CD14-positive monocyte (primary cell): ENCODE results near the gene ZYG11A. TPM values are rescaled to one million over a fixed set of nuclear protein-coding genes. Genes with fewer than 3 reads are reported as not detected.

Source experiments
- DNase-seq, 3 donors: peaks; one replicate each; pipeline ENCODE4 v3.0.0-alpha.2; 2011 to 2022
- H2AFZ ChIP-seq: 2 replicates; pipeline ENCODE4 v1.6.0; 2012; ENCODE audit warnings: mild to moderate bottlenecking, low read depth, low read length, inconsistent platforms; ENCODE audit not compliant: insufficient read depth, poor library complexity, severe bottlenecking
- H3K27ac ChIP-seq, 2 donors: 1 replicate in 1 of 2; 2 replicates in 1 of 2; pipeline ENCODE4 v1.5.1; 2012 to 2013; ENCODE audit warnings: low read length in 2 of 2, control low read depth in 1 of 2, inconsistent platforms in 1 of 2, low read depth in 1 of 2, mild to moderate bottlenecking in 1 of 2
- H3K27me3 ChIP-seq, 2 donors: one replicate each; pipeline versions ENCODE4 v1.6.0 to v1.6.1; 2011 to 2013; ENCODE audit warnings: low read length in 2 of 2; ENCODE audit not compliant: control insufficient read depth in 2 of 2, insufficient read depth in 2 of 2
- H3K36me3 ChIP-seq, 2 donors: replicated peaks in 1 of 2; 1 replicate in 1 of 2; 2 replicates in 1 of 2; pipeline versions ENCODE4 v1.5.1 to v1.6.1; 2012 to 2013; ENCODE audit warnings: low read length in 2 of 2, control low read depth in 1 of 2, inconsistent platforms in 1 of 2, mild to moderate bottlenecking in 1 of 2; ENCODE audit not compliant: insufficient read depth in 2 of 2, control insufficient read depth in 1 of 2
- H3K4me1 ChIP-seq, 2 donors: 1 replicate in 1 of 2; 2 replicates in 1 of 2; pipeline versions ENCODE4 v1.5.1 to v1.6.1; 2012 to 2013; ENCODE audit warnings: low read length in 2 of 2, control low read depth in 1 of 2, inconsistent platforms in 1 of 2, mild to moderate bottlenecking in 1 of 2, moderate library complexity in 1 of 2; ENCODE audit not compliant: insufficient read depth in 2 of 2, control insufficient read depth in 1 of 2
- H3K4me2 ChIP-seq: replicated peaks from 2 replicates; pipeline ENCODE3; 2012; ENCODE audit warnings: low read length, moderate library complexity, mild to moderate bottlenecking; ENCODE audit not compliant: poor library complexity, severe bottlenecking; ENCODE audit errors: extremely low read depth
- H3K4me3 ChIP-seq, 3 experiments: fragments of 200-600 bp in 1 of 3; sonication (generic) in 1 of 3; replicated peaks in 1 of 3; 1 replicate in 2 of 3; 2 replicates in 1 of 3; pipeline ENCODE4 v1.5.1; 2011 to 2013; ENCODE audit warnings: low read length in 3 of 3, mild to moderate bottlenecking in 3 of 3, control low read depth in 2 of 3, low read depth in 2 of 3, inconsistent platforms in 1 of 3, moderate library complexity in 1 of 3
- H3K79me2 ChIP-seq: 2 replicates; pipeline ENCODE4 v1.6.0; 2012; ENCODE audit warnings: mild to moderate bottlenecking, control low read depth, inconsistent platforms, low read length, moderate library complexity; ENCODE audit not compliant: insufficient read depth
- H3K9ac ChIP-seq: 2 replicates; pipeline ENCODE4 v1.6.0; 2017; ENCODE audit warnings: low read length, mild to moderate bottlenecking; ENCODE audit not compliant: insufficient read depth, poor library complexity, severe bottlenecking
- H3K9me3 ChIP-seq, 2 donors: replicated peaks in 1 of 2; 1 replicate in 1 of 2; 2 replicates in 1 of 2; pipeline versions ENCODE4 v1.5.1 to v1.6.1; 2012 to 2013; ENCODE audit warnings: low read length in 2 of 2, control low read depth in 1 of 2; ENCODE audit not compliant: control insufficient read depth in 1 of 2, insufficient read depth in 1 of 2
- H4K20me1 ChIP-seq: 2 replicates; pipeline ENCODE4 v1.6.0; 2012; ENCODE audit warnings: mild to moderate bottlenecking, low read length, control low read depth, moderate library complexity; ENCODE audit not compliant: insufficient read depth
- H3K27ac Mint-ChIP-seq, 7 donors: one replicate each; pipeline ENCODE4 v1.8.0; 2020; ENCODE audit warnings: mild to moderate bottlenecking in 7 of 7, mixed read lengths in 7 of 7, moderate library complexity in 6 of 7, inconsistent platforms in 2 of 7
- H3K27me3 Mint-ChIP-seq, 3 donors: one replicate each; pipeline ENCODE4 v1.8.0; 2021 to 2022; ENCODE audit warnings: low read depth in 3 of 3, mild to moderate bottlenecking in 3 of 3, mixed read lengths in 3 of 3, moderate library complexity in 3 of 3, inconsistent platforms in 1 of 3
- H3K36me3 Mint-ChIP-seq, 2 donors: one replicate each; pipeline ENCODE4 v1.8.0; 2020; ENCODE audit warnings: mixed read lengths in 2 of 2, inconsistent platforms in 1 of 2, mild to moderate bottlenecking in 1 of 2
- H3K4me1 Mint-ChIP-seq: one replicate; pipeline ENCODE4 v1.8.0; 2020; ENCODE audit warnings: mild to moderate bottlenecking, mixed read lengths
- H3K4me3 Mint-ChIP-seq, 2 donors: one replicate each; pipeline ENCODE4 v1.8.0; 2020; ENCODE audit warnings: mild to moderate bottlenecking in 2 of 2, mixed read lengths in 2 of 2, moderate library complexity in 1 of 2
- H3K9me3 Mint-ChIP-seq, 7 donors: one replicate each; pipeline ENCODE4 v1.8.0; 2020 to 2022; ENCODE audit warnings: mixed read lengths in 7 of 7, mild to moderate bottlenecking in 6 of 7, moderate library complexity in 6 of 7, inconsistent platforms in 2 of 7
- WGBS: methylation state at CpG from one replicate; pipeline ENCODE4 v1.1.5; 2013; ENCODE audit warnings: missing lambda C conversion rate; ENCODE audit not compliant: insufficient coverage; 5-methylcytosine and 5-hydroxymethylcytosine counted together
- intact Hi-C, 2 donors: fragments of 100-400 bp; cut with micrococcal nuclease; formaldehyde crosslinking; loops; one replicate each; pipeline versions ENCODE4 v1.15.0 to v1.15.1; 2023
- polyA plus RNA-seq, 3 donors: library from polyadenylated mRNA; depleted of rRNA in 1 of 3; unstranded in 2 of 3; stranded (reverse) in 1 of 3; fragments of 300-500 nt in 2 of 3; fragments of >200 nt in 1 of 3; fragmentation: Illumina TruSeq in 2 of 3; gene quantifications; 1 replicate in 2 of 3; 2 replicates in 1 of 3; pipeline ENCODE4 v1.2.3, GENCODE V29; 2012 to 2021
- TF ChIP-seq, protein P1 (sequence below): fragments of 200-600 bp; IDR thresholded peaks from one replicate; pipeline ENCODE4 v1.8.0; 2022; ENCODE audit warnings: antibody characterized with exemption, mild to moderate bottlenecking

Gene ZYG11A
- polyA plus RNA-seq, 3 donors = not detected

DNA sequence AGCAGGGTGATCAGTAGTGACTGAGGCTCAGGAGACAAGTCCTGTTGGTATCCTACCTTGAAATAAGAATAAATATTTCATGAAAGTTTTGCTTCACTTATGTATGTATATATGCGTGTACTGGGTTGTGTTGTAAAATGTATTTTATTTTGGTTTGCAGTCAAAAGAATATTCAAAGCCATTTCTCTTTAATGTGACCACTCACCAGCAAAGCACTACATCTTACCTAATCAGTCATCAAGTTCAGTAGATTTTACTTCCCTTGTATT is 95.6 kb downstream of the ZYG11A start:
- no peaks in the 10 kb centered on the region for H3K4me1 ChIP-seq
- H3K4me3 ChIP-seq = no peak overlapping the region
- H3K9ac ChIP-seq = no peak overlapping the region
- no peak overlapping the region for H3K4me2 ChIP-seq
- peaks cover 5% of the 10 kb centered on the region for H3K4me1 Mint-ChIP-seq
- H3K79me2 ChIP-seq = no peaks in the 10 kb centered on the region
- WGBS = no CpG with 5 or more reads among the region's 1 CpG
- TF ChIP-seq, protein P1, sequence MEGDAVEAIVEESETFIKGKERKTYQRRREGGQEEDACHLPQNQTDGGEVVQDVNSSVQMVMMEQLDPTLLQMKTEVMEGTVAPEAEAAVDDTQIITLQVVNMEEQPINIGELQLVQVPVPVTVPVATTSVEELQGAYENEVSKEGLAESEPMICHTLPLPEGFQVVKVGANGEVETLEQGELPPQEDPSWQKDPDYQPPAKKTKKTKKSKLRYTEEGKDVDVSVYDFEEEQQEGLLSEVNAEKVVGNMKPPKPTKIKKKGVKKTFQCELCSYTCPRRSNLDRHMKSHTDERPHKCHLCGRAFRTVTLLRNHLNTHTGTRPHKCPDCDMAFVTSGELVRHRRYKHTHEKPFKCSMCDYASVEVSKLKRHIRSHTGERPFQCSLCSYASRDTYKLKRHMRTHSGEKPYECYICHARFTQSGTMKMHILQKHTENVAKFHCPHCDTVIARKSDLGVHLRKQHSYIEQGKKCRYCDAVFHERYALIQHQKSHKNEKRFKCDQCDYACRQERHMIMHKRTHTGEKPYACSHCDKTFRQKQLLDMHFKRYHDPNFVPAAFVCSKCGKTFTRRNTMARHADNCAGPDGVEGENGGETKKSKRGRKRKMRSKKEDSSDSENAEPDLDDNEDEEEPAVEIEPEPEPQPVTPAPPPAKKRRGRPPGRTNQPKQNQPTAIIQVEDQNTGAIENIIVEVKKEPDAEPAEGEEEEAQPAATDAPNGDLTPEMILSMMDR = no peak
- H3K9me3 ChIP-seq = no peaks in the 10 kb centered on the region
- no peaks in the 10 kb centered on the region for H3K36me3 ChIP-seq
- H4K20me1 ChIP-seq = no peaks in the 10 kb centered on the region
- intact Hi-C loops = no loop called here
- no peak overlapping the region for H3K27ac Mint-ChIP-seq
- H2AFZ ChIP-seq = no peak overlapping the region
- DNase-seq = no peak
- no peak overlapping the region for H3K4me3 Mint-ChIP-seq
- peaks cover 0 to 2% (median 0%) of the 10 kb centered on the region in 7 donors for H3K9me3 Mint-ChIP-seq
- H3K27me3 Mint-ChIP-seq = peaks cover 2 to 5% (median 2%) of the 10 kb centered on the region in 3 donors
- no peaks in the 10 kb centered on the region for H3K27me3 ChIP-seq
- peaks cover 4 to 10% of the 10 kb centered on the region in 2 donors for H3K36me3 Mint-ChIP-seq
- no peak overlapping the region for H3K27ac ChIP-seq

- Histone ChIP-seq H3K27me3 (no peaks in the 10 kb centered on the region), H3K4me2 (no peak overlapping the region), H3K9ac (no peak overlapping the region), H3K36me3 (no peaks in the 10 kb centered on the region), H3K79me2 (no peaks in the 10 kb centered on the region), H3K27ac (no peak overlapping the region), H3K9me3 (no peaks in the 10 kb centered on the region), H3K4me1 (no peaks in the 10 kb centered on the region), H2AFZ (no peak overlapping the region), H4K20me1 (no peaks in the 10 kb centered on the region), H3K4me3 (no peak overlapping the region)
- Mint-ChIP-seq H3K9me3 (peaks cover 0 to 2% (median 0%) of the 10 kb centered on the region in 7 donors), H3K27me3 (peaks cover 0 to 2% (median 2%) of the 10 kb centered on the region in 3 donors), H3K4me3 (no peak overlapping the region), H3K36me3 (peaks cover 6 to 26% of the 10 kb centered on the region in 2 donors), H3K4me1 (peaks cover 6% of the 10 kb centered on the region), H3K27ac (no peak overlapping the region)
- intact Hi-C loops = no loop called here
- TF ChIP-seq, protein P1 = no peak
- no CpG with 5 or more reads among the region's 3 CpGs for WGBS
- DNase-seq = no peak
These were observed 101.4 kb downstream of the ZYG11A start for GRCh38 chr1:52943876-52944416.
